GM21515 (cell line): ENCODE results near the gene PEX14.

Experiments used
- ATAC-seq: cut with Tn5 transposase; IDR thresholded peaks from one replicate; pipeline ENCODE4 v1.9.1; 2021; ENCODE audit not compliant: unreplicated experiment

PEX14 gene

DNA sequence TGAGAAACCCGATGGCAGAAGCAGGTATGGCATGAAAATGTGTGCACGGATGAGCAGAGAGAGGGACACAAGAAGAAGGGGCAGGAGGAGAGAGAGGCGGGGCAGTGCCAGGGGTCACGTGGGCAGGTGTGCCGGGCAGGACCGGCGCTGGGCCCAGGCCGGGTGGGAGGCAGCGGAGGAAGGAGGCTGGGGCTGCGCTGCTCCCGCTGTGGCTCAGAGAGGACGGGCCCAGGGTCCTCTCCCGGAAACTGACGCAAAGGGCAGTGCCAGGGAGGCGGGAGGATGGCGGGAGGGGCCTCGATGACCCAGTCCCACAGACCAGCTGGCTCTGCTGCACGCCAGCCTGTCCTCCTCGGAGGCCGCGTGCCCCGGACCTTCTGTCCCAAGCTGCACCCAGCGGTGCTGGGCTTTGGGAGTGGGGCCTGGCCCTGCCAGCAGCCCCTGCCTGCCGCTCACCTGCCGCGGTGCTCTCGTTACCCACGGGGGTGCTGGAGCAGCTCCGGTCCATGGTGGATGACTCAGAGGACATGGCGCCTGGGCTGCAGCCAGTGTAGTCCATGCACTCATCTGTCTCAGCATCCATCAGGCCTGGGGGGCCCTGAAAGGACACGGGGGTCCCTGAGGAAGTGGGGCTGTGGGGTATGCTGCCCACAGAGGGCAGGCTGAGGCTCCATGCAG, 167.8 kb downstream of the PEX14 start:
- no peak for ATAC-seq

DNA sequence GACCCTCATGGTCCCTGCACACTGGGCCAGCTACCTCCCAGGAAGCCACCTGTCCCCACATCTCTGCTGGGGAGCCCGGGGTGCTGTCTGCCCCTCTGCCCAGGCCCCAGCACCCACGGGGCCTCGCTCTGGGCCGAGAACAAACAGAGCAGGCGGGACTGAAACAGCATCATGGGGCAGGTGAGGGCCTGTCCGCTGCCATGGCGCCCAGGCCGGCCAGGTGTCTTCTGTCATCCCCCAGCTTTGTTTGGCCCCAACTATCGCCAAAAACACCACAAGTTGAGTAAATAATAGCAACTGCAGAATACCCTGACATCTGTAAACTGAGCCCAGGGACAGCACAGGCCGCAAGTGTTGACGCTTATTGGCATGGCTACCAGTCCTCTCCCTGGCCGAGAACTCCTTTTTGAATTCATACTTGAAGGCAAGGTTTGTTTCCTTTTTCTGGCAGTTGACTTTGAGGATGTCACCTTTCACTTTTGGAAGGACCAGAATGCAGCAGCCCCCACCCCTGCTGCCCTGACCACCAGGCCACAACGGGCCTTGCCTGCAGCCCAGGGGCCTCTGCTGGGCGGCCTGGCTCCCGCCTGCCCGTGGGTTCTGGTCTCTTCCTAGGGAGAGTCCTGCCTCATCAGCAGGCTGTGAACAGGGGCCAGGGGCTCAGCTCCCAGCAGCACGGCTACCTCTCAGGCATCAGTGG, 169.0 kb downstream of the PEX14 start:
- ATAC-seq, result no peak

DNA sequence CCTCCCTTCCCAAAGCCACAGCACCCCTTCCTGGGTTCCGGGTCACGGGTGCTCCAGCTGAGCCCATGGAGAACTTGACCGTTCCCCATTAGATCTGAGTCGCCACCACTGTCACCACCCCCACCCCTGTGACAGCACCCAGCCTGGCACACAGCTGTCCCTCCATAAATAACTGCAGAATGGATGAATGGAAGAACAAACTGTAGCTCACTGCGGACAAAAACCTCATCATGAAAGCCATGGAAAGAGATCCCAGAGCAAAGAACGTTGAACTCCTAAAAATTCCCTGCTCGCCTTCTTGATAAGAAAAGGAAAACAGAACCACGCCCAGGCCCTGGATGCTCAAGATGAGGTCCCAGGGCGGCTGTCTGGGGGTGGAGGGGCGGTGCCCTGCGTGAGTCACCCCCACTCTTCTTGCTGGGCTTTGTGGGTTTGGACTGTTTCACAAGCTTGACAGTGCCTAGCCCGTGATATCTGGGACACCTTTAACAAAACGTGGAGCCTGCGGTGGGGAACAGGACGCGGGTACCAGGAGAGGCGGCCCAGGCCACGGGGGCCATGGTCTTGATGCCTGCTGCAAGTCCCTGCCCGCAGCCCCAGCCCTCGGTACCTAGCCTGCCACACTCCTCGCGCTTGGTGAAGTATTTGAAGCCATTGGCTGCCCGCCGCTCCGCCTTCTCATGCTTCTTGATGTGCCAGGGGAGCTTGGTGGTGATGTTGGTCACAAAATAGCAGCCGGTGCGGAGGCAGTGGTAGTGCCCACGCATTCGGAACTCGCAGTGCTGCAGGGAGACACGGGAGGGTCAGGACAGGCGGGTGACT, 169.8 kb downstream of the PEX14 start:
- ATAC-seq, result no peak

DNA sequence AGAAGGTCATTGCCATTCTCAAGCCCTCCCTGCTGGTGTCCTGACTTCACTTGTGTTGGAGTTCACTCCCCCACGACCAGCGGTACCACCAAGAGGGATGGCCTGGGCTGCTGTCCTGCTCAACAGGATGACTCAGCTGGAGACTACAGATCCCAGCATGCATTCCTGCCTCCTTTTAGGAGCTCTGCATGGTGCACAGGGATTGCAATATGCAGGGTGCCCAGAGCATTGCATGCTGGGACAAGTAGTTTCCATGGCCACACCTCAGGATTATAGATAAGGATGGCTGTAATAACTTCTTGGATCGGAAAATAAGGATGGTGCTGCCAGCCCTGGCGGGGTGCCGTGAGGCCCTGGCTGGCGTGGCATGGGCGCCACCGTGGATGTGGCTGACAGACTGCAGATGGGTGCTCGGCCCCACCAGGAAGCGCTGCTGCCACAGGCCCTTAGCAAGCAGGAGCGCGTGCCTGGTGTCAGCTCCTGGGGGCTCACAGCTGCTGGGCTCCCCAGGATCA, 171.7 kb downstream of the PEX14 start:
- ATAC-seq, result no peak

DNA sequence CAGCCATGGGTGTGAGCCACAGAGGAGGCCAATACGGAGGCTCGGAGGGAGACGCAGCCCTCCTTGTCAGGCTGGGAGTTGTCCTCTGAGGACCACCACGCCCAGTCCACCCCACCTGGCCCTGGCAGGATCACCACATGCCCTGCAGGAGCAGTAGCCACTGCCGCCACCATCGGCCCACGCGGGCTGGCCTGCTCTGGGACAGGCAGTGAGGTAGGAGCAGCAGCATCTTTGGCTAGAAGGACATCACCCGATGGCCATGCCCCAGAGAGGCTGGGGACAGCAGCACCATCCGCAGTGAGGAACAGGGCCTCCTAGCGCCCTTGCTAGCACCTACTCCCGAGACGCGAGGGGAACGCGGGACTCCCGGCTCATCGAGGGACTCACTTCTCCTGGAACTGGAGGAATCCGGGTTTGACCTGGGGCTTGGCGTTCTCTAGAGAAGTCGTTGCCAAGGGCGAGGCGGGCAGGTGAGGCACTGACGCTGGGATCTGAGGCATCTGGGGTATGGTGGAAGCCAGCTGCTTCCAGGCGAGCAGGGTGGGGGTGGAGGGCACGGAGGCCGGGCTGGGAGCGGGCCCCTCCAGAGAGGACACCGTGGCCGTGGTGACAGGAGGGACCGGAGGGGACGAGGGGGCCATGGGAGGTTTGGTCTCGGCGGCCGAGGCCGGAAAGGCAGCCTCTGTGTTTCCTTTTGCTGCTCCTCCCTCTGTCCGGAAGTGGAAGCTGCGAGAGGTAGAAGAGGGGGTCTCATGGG, 172.8 kb downstream of the PEX14 start:
- no peak for ATAC-seq

DNA sequence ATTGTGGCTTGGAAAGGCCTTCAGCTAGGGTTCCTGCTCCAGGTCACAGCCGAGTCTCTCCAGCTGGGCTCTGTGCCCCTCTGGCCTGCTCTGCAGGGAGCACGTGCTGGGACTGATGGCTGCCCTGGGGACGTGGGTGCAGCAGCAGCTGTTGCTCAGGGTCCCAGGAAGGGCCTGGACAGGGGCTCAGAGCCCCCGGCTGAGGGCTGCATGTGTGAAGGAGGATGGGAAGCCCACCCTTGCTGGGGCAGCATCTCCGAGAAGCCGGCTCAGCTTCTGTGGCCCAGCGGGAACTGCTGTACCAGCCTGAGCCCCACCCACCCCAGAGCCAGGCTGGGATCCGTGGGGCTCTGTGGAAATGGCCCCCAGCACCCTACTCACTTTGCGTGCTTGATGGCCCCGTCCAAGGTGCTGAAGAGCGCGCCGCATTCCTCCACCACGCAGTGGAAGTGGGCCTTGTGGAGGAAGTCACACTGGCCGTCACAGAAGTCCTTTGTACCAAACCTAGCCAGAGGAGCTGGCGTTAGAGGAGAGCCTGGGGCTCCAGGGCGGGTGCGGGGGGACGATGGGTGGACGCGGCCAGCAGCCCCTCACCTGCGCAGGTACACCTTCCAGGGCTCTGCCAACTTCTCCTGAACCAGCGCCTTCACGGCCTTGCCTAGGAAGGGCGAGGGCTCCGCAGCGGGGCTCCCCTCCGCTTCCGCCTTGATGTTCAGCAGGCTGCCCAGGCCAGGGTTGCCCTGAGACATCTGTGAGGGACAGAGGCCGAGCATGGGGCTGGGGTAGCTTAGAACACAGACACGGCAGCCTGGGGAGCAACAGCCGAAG, 174.2 kb downstream of the PEX14 start:
- no peak for ATAC-seq

DNA sequence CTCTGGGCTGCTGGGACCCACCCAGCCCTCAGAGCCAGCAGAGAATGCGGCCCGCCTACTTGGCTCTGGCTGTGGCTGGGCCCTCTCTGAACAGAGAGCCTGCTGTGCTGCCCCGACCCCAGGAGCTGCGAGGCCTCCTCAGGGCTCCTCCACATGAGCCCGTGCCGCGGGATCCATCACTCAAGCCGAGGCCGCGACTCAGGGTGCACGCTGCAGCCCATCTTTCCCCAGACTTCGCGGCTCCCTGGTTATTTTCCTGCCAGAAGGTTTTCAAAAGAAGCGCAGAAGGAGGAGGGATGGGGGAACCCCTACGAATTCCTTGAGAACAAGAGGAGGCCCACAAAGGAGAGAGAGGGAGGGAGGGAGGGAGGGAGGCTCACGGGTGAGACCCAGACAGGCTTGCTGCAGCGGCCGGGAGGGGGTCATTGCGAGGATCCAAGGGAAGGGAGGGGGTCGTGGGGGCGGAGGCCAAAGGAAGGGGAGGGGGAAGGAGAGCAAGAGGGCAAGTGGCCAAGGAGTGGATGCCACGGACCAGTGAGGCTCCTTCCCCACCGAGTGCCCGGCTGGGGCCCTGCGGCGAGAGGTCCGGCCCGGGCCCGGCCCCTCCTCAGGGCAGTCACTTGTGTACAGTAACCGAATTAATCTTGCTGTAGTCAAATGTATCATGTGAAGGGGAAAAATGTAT, 174.9 kb downstream of the PEX14 start:
- ATAC-seq, result no peak

DNA sequence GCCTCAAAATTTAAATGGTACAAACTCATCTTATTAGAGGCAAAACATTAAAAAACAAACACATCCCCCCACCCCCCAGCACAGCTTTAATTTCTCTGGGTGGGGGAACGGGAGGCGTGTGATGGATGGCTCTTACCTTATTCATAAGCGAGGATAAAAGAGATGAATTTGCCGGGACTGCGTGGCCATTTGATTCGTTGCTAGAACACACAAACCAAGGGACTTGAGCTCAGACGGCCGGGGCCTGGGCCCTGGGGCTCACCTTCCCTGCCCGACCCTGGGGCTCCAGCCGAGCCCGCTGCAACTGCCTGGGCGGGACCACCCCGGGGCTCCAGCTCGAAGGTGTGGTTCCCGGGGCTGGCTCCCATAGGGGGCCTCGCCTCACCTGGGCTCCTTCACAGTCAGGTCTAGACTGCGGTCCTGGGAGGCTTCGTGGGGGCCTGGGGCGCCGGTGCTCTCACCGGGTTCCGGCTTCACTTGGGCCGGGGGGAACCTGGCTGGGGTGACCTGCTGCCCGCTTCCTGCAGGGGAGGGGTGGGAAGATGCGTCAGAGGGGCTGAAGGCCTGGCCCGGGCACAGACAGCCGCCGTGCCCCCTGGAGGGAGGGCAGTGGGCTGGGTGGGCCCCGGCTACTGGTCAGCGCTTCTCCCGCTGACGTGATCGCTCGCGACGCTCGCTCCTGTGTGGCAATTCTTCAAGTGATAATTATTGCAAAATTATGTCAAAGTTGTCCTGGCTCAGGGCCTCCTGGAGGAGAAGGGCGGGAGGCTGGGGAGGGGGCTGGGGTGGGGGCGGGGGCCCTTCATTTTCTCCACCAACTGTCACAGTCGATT, 176.0 kb downstream of the PEX14 start:
- ATAC-seq, result no peak

DNA sequence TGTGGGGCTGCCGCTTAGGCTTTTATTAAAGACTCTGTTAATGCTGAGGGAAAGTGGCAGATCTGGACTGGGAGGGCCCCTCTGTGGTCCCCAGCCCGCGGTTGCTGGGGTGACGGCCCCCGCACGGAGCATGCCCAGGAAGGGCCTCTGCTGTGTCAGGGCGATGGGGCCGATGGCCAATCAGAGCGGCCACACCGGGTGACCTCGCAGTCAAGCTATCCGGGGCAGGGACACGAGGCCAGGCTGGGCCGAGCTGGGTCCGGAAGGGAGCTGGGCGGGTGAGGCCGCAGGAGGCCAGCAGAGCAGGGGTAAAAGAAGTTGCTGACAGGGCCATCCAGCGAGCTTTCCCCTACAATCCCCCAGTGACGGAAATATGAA, 176.6 kb downstream of the PEX14 start:
- ATAC-seq, result no peak

DNA sequence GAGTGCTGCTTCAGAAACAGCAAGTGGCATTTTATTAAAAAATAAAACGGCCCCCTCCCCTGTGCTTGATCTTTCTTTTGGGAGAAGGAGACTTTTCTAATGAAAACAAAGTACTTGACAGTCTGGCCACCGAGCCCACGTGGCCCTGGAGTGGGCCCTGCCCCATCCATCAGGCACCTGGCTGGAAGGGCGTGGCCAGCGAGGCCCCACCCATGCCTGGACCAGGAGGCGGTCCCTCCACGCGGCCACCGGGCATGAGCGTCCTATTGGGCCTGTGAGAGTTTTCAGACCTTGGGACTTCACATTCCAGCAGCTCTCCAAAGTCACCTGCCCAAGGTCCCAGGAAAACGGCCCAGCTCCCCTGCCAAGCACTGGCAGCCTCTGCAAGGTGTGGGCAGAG, 177.0 kb downstream of the PEX14 start:
- no peak for ATAC-seq

DNA sequence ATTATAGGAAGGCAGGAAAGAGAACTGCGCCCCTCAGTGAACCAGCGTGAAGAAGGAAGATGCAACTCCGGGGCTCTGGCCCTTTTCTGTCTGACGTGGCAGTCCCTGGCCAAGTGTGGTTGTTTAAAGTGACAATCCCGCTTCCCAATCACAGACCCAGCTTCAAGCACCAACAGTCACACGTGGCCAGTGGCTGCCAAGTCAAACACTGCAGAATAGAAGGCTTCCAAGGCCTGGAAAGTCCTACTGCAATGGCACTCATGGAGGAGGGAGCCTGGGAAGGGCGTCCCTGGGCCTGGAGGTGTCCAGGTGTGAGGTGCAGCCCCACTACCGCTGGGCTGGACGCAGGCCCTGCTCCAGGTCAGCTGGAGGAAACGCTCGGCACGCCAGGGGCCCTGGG, 177.9 kb downstream of the PEX14 start:
- no peak for ATAC-seq

DNA sequence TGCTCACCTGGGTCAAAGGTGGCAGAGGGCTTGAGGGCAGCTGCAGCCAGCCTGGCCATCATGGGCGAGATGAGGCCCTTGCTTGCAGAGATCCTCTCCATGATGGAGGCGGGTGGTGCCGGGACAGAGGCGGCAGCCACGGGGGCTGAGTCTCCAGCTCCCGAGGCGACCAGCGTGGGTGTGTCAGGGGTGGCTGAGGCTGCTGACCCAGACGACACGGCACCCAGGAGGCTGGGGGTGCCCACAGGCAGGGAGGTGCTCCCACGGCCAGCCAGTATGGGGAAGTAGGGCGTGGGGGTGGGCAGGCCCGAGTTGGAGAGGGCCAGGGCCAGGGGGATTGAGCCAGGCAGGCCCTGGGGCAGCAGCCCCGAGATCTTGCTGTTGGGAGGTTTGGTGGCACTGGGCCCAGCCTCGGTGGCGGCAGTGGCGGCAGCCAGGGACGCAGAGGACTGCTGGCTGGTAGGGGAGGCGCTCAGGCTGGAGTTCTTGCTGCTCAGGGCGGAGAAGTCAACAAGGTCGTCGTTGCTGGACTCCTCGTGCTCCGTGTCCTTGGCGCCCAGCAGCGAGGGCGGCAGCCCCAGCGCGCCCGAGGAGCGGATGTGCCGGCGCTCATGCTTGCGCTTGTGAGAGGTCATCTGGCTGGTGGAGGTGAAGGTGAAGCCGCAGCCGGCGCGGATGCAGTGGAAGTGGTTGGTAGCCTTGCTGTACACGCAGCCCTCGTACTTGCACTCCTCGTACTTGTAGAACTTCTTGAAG, 178.8 kb downstream of the PEX14 start:
- ATAC-seq, result no peak

DNA sequence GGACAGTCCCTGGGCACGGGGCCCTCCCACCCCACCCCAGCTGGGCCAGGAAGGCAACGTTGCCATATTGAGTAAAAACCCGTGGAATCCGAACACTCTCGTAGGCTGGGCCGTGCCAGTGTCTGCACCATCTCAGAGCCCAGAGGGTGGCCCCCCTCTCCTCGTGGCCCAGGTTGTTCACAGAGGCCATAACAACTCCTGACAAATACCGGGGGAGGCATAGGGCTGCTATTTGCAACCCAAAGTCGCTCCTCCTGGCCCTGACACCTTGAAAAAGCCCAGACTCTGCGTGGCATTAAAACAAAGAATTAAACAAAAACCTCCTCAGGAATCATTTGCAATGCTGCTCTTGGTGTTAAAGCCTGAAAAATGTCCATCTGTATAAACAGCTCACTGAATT, 180.3 kb downstream of the PEX14 start:
- no peak for ATAC-seq

DNA sequence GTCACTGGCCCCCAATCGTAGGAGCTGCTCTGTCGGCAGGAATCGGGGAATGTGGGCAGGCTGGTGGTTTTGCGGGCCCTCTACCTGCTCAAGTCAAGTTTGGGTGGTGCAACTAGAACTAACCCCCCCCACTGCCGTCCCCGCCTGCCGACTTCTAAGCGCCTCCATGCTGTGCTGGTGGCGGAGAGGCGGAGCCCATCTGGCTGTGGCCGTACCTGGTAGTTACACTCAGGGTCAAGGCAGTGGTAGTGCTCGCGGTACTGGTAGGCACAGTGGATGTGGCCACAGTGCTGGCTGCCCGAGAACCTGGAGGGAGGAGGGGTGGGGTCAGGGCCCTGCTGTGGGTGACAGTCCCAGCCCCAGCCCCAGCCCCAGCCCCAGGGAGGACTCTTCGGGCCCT, 181.7 kb downstream of the PEX14 start:
- ATAC-seq, result no peak

DNA sequence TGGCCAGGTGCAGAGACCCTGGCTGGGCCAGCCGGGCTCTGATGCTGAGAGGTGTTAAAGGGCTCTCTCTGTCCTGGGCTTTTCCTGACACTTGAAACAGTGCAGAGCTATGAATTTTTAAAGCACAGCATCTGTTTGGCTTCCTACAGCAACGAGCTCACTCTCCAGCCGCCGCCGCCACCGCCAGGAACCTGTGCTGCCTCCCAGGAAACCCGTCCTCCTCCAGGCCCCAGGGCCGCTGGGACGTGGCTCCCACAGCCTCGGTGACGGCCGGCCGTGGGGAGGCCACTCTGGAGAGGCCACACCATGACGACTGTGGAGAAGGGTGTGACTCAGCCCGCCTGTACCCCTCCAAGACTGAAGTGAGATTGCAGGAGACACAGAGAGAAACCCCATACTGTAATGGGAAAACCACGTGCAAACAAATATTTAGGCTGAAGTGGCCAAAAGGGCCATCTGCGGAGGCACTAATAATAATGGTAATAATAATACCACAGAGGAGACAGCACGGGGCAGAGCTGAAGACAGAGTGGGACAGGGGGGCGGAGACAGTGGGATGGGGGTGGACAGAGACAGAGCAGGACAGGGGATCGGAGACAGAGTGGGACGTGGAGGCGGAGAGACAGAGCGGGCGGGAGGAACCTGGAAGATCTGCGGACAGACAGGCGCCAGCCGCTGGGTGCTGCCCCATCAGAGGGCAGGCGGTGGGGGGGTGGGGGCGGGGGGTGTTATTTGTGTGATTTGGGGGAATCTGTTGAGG, 182.5 kb downstream of the PEX14 start:
- ATAC-seq, result no peak

DNA sequence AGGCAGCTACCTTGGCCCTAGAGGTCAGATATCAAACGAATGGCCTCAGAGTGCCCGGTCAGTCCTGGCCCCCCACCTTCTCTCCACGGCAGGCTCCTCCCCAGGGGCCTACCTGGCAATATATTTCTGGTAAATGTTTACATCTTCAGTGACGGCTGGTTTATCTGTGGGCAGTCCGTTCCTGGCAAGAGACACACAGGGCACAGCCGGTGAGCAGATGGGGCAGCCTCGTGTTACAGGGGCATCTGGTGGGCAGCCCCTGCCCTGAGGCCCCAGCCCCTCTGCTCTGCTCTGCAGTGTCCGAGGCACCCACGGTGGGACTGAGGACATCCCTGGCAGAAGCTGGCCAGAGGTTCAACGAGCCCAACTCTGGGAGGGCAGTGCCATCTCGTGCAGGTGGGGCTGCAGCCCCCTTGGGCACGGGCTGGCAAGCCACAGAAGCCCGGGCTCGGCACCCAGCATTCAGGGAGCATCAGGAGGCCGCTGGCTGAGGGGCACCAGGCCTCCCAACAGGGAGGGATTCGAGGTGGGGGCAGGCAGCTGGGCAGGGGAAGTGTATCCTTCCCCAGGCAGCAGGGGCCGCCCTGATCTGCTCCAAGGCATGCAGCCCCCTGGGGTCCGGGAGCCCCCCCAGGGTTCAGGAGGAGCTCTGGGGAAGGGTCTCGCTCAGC, 183.8 kb downstream of the PEX14 start:
- no peak for ATAC-seq

DNA sequence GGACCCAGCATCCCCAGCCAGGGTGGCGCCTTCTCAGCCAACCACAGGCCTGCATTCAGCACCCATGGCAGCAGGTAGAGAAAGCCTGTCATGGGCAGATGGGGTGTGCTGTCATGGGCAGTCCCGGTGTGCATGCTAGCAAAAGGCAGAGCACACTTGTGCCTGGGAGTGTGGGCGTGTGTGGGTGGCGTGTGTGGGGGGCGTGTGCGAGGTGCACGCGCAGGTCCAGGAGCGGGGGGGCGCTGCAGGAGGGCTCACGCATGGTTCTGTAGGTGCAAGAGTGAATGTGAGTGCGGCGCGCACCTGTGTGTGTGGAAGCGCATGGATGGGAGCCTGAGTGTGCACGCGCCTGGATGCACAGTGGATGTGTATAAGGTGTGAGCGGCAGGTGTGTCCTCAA, 184.5 kb downstream of the PEX14 start:
- ATAC-seq, result no peak
